Activated CD4-positive, alpha-beta T cell treated with anti-CD3 and anti-CD28 coated beads, Interleukin-2, Interleukin-6, amounts not matched to agents 100 ng/mL and 50 ng/mL, durations not matched to agents 16 hours and 8 hours (primary cell): ENCODE results near the gene DPH3.

Source experiments
- DNase-seq: peaks from one replicate; pipeline ENCODE4 v3.0.0-alpha.2; 2020

DPH3 gene

GRCh38 chr3:16290007-16290826 is 25.5 kb upstream of the DPH3 start:
- peak; percentile 69 for DNase-seq

GRCh38 chr3:16289144-16289889 is 24.6 kb upstream of the DPH3 start:
- no peak for DNase-seq

GRCh38 chr3:16288664-16289063 is 23.9 kb upstream of the DPH3 start:
- DNase-seq = no peak

GRCh38 chr3:16286751-16287543 is 22.2 kb upstream of the DPH3 start:
- no peak for DNase-seq

- peak; percentile 89 for DNase-seq
These were observed 21.4 kb upstream of the DPH3 start for GRCh38 chr3:16286161-16286560.

GRCh38 chr3:16284633-16285032 is 19.9 kb upstream of the DPH3 start:
- no peak for DNase-seq

GRCh38 chr3:16280671-16281070 is 15.9 kb upstream of the DPH3 start:
- DNase-seq = no peak

GRCh38 chr3:16279010-16279801 is 14.5 kb upstream of the DPH3 start:
- no peak for DNase-seq

GRCh38 chr3:16277471-16277870 is 12.7 kb upstream of the DPH3 start:
- no peak for DNase-seq

- no peak for DNase-seq
These were observed 9.1 kb upstream of the DPH3 start for GRCh38 chr3:16273867-16274266.

- DNase-seq = no peak
These were observed 7.8 kb upstream of the DPH3 start for GRCh38 chr3:16272588-16272987.

GRCh38 chr3:16270855-16271254 is 6.1 kb upstream of the DPH3 start:
- DNase-seq = no peak

GRCh38 chr3:16266714-16267113 is 2.0 kb upstream of the DPH3 start:
- DNase-seq = no peak

- DNase-seq = no peak
These were observed 678 bp upstream of the DPH3 start for GRCh38 chr3:16265455-16265786.

- no peak for DNase-seq
These were observed 502 bp downstream of the DPH3 start for GRCh38 chr3:16264174-16264707.

- DNase-seq = no peak
These were observed 2.6 kb downstream of the DPH3 start for GRCh38 chr3:16262174-16262573.

GRCh38 chr3:16260046-16260445 is 4.7 kb downstream of the DPH3 start:
- no peak for DNase-seq

- no peak for DNase-seq
These were observed 5.9 kb downstream of the DPH3 start for GRCh38 chr3:16258866-16259265.

GRCh38 chr3:16258177-16258576 is 6.6 kb downstream of the DPH3 start:
- DNase-seq = no peak

GRCh38 chr3:16257309-16257708 is 7.4 kb downstream of the DPH3 start:
- no peak for DNase-seq

GRCh38 chr3:16255726-16256125 is 9.0 kb downstream of the DPH3 start:
- DNase-seq = no peak

- DNase-seq = no peak
These were observed 9.4 kb downstream of the DPH3 start for GRCh38 chr3:16255326-16255725.

- peak; percentile 78 for DNase-seq
These were observed 9.8 kb downstream of the DPH3 start for GRCh38 chr3:16254916-16255315.
